NCI-H2196 treated with DMSO at 0.1 percent for 48 hours (cell line): ENCODE data around the gene KCTD11.
A peak's percentile ranks its signal among the peaks of the same experiment; 100 is the strongest.

Experiments
- DNase-seq: peaks from one replicate; lab custom pipeline; 2025; ENCODE audit not compliant: unreplicated experiment; lab: John Stamatoyannopoulos, UW

The KCTD11 gene

DNA sequence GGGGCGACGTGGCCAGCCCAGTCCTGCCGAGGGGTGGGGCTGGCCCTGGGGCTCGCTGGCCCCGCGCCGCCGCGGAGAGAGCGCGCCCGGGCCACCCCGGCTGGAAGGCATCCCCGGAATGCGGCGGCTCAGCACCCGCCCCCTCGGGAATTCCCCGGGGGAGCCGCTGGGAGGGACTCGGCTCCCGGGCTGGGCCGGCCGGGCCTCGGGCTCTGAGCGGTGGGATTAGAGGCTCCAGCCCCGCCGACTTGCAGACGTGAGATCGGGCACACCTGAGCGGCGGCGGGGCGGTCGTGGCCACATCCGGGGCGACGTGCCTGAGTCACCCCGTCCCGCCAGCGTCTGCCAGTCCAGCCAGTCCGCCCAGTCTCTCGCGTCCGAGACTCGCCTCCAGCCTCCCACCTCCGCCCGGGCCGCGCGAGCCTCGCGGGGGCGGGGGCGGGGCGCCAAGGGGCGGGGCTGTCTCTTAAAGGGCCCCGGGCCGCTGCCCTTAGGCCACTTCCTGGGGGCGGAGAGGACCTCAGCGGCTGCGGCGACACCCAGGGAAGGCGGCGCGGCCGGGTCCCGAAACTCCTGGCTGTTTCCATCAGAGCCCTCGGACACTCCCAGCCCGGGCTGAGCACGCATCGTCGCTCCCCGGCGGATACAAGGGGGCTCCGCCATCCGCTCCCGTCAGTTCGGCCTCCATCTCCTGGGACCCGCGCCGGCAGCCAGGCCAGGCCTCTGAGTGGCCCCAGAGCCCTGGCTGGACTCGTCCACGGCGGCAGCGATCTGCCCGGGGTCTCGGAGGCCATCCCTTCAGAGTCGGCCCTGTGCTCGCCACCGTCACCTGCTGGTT lies at the start of gene KCTD11:
KCTD11 (plus strand) TSS at position 498 of the 838 bp plus-strand sequence.
- DNase-seq, result peak; percentile 14

- DNase-seq, result no peak
Observed at GRCh38 chr17:7304179-7304578, 47.8 kb upstream of the KCTD11 start.

DNA sequence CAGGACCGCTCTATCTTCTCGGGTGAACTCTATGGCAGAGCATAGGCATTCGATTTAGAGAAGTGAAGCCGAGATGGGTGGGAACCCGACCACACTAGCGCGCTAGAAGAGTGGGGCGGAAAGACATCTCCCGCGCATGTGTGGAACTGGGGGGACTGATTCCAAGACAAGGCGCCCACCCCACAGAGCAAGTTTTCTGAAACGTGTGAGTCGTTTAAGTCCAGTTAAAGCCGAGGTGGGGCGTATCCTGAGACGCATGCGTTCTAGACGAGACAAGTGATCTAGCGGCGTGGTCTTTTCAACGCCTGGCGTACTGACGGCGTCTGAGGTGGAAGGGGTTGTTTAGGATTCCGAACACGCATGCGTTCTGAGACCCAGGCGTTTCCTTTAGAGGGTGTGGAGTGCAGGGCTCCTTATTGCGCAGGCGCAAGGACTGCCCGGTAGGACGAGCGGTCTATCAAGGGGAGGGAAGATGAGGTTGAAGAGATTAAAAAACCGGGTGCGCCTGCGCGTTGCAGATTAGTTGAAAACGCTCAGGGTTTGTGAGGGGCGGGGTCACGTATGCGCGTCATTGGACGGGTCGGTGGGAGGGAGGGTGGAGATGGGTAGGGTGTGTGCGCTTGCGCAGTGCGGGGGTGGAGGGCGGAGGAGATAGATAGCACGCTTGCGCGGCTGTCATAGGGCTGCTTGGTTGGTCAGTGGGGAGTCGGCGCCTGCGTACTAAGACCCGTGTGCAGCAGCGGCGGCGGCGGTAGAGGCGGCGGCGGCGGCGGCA lies 44.9 kb upstream of the KCTD11 start, which contains the start of gene EIF5A:
EIF5A (plus strand) TSS at position 718 of the 775 bp plus-strand sequence. CDS start 2,008 bp downstream, outside the sequence.
- peak; percentile 97 for DNase-seq

DNA sequence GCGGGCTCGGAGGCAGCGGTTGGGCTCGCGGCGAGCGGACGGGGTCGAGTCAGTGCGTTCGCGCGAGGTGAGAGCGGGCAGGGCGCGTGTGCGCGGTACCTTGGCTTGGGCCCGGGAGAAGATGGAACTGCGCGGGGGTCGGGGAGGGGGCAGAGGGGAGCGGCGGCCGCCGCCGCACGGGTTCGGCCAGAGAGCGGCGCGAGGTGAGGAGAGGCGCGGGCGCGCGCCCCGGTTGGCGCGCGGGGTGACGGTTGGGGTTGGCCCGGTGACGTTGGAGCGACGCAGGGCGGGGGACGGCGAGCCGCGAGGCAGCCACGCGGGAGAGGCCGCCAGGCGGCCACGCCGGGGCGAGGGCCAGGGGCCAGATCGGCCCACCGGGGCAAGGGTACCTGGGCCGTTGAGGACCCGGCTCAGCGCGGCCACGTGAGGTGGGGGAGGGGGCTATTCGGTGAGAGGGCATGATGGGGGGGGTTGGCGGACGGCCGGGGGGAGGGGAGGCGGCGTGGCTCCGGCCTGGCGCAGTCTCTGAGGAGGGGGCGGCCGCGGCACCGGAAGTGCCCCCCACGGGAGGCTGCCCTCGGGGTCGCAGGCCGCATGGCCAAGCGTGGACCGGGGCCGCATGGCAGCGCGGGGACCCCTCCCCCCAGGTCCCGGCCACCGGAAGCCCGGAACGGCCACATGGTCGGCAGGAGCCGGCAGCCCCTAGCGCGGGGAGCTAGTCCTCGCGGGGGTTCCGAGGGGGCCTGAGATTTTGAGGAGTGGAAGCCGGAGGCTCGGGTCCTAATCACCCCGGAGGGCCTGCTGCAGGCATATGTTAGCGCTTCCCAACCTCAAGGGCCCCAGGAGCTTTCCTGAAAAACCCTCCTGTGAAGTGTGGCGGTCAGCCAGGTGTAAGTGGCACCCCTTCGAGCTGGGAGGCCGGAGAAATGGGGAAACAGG lies 44.0 kb upstream of the KCTD11 start:
- no peak for DNase-seq

DNA sequence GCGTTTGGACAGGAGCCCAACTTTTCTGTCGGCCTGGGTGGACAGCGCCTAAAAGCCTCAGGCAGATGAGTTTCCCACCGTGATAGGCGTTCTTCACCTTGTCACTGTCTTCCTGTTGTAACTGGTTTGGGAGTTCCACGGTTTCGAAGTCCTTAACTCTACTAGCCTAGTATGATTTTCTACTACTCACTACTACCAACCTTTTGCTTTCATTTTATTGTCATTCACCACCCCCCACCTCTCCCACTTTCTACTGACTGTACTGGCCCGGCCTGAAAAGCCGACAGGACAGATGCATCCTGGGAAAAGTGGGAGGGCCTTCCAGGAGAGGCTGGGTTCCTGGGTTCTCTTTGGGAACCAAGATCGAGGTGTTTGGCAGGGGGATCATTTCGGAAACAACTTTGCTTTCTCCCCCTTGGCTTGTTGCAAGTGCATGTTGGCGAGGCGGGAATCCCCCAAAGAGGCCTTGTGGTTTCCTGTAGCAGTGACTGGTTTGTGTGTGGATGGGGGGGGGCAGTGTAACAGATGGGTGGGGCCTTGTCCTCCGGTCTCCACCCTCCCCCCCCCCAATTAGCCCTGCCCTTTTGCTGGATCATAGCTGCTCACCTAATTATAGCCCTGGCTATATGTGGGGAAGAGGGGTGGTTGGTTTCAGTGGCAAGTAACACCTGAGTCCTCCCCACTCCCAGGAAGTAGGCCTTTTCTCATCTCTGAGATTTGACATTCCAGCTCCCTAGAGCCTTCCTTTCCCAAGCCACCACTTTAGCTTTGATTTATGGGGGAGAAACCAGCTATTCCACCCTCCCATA lies 43.1 kb upstream of the KCTD11 start:
- DNase-seq, result peak; percentile 42

DNA sequence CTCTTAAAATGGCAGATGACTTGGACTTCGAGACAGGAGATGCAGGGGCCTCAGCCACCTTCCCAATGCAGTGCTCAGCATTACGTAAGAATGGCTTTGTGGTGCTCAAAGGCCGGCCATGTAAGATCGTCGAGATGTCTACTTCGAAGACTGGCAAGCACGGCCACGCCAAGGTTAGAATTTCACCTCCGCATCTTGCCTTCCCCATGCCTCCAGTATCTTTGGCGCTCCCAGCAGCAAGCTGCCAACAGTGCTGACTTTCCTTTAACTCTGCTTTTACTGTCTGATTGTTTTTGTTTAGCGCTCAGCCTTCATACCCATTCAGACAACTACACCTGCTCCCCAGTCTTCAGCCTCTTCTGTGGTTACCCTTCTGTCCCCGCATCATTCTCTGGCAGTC lies 42.3 kb upstream of the KCTD11 start:
- DNase-seq, result no peak

- no peak for DNase-seq
Observed at GRCh38 chr17:7311110-7311705, 40.8 kb upstream of the KCTD11 start.

- no peak for DNase-seq
Observed at GRCh38 chr17:7312432-7313087, 39.4 kb upstream of the KCTD11 start.

- no peak for DNase-seq
Observed at GRCh38 chr17:7313088-7313889, 38.7 kb upstream of the KCTD11 start.

- no peak for DNase-seq
Observed at GRCh38 chr17:7313890-7314718, 37.9 kb upstream of the KCTD11 start.

DNA sequence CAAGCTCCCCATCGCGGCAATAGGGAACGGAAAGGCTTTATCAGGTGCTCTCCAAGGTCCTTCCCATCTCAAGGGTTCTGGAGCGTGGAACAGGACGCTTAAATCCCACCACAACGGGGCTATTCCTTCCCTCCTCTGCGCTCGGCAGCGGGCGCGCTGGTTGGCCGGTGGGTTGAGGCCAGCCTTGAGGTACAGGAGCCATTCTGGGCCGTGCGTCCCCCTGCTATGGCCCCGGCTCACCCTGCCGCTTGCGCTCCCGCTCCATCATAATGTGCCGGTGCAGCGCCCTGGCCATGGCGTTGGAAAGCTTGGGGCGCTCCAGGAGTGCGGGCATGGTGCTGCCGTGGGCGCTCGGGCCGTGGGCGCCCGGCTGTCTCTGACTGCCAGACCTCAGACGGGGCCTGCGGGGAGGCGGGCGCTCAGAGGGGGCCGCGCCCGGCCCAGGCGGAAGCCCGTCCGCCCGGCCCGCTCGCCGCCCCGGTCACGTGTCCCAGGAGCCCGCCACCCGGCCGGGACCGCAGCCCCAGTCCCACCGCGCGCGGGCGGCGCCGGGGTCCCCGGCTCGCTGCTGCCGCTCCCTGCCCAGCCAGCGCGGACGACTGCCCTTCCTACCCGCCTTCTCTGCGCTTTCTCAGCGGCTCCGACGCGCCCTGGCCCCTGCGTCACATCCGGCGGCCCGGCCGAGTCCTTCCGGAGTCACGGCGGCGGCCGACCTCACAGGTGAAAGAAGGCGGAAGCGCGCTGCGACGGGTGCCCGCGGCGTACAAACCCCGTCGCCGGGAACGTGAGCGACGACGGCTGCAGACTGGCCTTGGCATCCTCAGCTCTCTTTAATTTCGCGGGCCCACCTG lies 37.0 kb upstream of the KCTD11 start, which contains the start of gene GPS2:
GPS2 (minus strand) TSS at position 642 of the 851 bp plus-strand sequence; CDS start at position 334, 308 bp downstream.
- peak; percentile 17 for DNase-seq

DNA sequence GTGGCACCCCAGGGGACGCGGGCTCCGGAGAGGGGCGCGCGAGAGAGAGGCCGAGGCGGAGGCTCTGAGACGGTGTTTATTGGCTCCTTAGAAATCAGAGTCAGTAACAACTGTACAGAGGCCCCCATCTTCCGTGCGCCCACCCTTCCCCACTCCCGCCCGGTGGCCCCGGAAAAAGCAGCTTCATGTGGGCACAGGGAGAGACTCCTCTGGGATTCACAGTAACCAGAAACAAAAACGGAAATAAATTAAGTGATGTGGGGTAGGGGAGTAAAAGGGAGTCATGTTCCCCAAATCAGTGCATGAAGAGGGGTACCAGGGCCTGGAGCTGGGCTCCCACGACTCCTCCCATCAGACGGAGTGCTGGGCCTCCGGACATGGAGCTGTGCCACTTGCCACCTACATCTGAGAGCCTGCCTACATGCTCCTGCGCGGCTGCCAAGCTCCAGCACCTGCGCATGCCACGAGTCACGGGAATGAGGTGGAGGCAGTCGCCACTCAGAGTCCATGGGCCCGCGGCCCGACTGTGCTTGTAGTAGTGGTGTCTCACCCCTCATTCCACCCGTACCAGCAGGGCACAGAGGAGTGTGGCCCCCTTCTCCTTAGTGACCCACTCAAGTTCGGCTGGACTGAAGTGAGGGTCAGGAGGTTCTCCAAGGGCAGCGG lies 36.3 kb upstream of the KCTD11 start:
- no peak for DNase-seq

DNA sequence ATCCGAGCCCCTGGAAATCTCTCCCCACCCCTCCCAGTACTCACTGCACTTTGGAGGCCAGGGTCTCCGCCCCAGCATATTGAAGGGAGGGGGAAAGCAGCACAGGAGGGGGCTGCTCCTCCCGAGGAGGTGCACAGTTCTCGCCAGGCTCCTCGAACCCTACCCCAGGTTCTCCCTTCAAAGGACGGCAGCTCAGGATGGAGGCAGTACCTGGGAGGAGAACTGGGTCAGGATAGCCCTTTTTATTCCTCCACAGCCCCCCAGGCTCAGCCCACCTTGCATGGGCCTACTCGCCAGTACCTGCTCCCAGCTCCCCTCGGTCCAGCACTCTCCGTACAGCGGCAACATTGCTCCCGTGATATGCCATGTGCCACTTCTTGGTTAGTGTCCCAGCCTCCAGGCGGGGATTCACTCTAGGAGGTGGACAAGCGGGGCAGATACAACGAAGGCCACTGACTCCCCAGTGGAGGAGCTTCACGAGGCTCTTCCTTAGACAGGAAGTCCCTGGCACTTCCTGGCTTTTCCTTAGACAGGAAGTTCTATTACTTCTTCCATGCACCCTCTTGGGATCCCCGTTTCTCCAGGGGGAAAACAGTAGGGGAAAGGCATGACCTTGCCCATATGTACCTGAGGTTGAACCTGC lies 34.7 kb upstream of the KCTD11 start:
- DNase-seq, result no peak

DNA sequence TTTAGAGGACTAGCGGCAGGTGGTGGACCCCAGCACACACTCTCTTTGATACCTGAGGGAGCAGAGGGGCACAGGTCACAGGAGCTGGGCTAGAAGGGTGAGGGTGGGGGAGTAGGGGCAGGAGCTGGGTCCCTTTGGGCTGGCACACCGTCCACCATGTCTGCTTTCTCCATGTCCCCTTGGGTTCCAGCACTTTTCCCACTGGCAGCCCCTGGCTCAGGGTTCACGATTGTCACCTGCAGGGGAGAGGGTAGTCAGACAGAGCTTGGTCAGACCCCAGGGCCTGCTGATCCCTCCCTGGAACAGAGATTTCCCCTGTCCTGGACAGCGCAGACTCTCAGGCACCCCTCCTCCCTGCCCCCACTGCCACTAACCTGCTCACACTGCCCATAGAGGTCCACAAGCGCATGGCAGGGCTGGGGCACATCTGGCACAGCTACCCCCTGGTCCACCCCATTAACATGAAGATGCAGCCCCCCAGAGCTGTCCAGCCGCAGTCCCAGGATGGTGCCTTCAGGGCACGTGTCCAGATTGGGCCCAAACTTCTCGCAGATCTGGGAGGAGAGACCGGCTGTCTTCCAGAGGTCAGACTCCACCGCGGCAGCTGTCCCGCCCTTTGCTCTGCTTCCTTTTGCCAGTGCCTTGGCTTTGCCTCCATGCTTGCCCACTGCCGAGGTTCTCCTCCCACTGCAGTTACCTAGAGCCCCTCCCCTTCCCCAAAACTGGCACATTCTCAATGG lies 33.7 kb upstream of the KCTD11 start:
- DNase-seq, result no peak

DNA sequence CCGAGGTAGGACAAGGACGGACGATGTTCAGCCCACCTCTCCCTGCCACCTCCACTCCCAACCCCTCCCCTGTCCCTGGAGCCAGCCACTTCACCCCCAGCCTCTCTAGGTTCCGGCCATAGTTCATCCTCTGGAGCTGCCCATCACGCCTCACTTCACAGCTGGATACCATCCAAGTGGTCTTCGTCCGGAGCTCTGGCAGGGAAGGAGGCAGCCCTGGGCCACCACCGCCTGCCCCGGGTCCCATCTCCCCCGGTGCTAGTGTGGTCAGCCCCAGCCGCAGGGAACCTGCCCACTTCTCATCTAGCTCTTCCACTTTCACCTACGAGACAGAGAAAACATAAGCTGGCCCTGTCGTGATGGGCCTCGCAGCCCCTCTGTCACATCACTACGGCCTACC lies 30.5 kb upstream of the KCTD11 start:
- no peak for DNase-seq
